C4-2B (cell line): ENCODE data around the gene MAGI2.

Source experiments
- H3K27ac ChIP-seq: fragments of 450-650 bp; 2 replicates; pipeline ENCODE4 v1.5.1; 2017
- ZFX ChIP-seq: fragments of 450-650 bp; IDR thresholded peaks from 2 replicates; pipeline ENCODE4 v1.6.1; 2017
- TF ChIP-seq, protein P1 (sequence below): fragments of 450-650 bp; conservative IDR thresholded peaks from 2 replicates; pipeline ENCODE4 v1.5.1; 2017; ENCODE audit warnings: mild to moderate bottlenecking

MAGI2 gene

DNA sequence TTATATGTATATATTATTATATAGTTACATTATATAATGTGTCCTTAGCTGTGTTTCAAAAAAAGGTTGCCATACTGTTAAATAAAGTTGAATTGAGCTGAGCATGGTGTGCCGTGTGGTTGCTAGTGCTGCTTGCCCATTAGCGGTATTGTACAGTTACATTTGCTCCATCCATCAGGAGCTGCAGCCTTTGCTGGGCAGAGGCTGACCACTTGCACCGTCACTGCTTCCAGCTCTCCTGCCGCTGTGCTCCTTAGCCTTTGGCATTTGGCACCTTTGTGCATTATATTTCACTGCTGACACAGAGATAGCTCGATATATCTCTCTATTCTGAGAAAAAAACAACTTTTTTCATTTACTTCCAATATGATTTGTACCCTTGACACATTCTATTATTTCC lies 1282.7 kb downstream of the MAGI2 start:
- no peak overlapping the region for H3K27ac ChIP-seq
- TF ChIP-seq ZFX = no peak
- TF ChIP-seq, protein P1, sequence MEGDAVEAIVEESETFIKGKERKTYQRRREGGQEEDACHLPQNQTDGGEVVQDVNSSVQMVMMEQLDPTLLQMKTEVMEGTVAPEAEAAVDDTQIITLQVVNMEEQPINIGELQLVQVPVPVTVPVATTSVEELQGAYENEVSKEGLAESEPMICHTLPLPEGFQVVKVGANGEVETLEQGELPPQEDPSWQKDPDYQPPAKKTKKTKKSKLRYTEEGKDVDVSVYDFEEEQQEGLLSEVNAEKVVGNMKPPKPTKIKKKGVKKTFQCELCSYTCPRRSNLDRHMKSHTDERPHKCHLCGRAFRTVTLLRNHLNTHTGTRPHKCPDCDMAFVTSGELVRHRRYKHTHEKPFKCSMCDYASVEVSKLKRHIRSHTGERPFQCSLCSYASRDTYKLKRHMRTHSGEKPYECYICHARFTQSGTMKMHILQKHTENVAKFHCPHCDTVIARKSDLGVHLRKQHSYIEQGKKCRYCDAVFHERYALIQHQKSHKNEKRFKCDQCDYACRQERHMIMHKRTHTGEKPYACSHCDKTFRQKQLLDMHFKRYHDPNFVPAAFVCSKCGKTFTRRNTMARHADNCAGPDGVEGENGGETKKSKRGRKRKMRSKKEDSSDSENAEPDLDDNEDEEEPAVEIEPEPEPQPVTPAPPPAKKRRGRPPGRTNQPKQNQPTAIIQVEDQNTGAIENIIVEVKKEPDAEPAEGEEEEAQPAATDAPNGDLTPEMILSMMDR = no peak

GRCh38 chr7:78169992-78170391 lies 1283.5 kb downstream of the MAGI2 start:
- TF ChIP-seq, protein P1 = no peak
- no peak for TF ChIP-seq ZFX
- no peak overlapping the region for H3K27ac ChIP-seq

GRCh38 chr7:78168865-78169264 lies 1284.6 kb downstream of the MAGI2 start:
- H3K27ac ChIP-seq = no peak overlapping the region
- TF ChIP-seq, protein P1 = no peak
- no peak for TF ChIP-seq ZFX

DNA sequence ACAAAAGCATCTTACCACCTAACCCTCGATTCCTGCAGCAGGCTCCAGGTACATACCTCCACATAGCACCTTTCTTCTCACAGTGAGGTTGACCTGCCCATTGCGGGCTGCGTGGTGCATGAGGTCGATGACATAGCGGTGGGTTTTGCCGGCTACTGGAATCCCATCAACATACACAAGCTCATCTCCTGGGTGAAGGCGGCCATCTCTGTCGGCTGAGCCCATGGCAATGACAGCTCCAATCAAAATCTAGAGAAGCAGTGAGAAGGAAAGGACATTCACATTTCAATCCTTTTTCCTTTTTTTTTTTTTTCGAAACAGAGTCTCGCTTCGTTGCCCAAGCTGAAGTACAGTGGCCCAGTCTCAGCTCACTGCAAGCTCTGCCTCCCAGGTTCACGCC lies 1285.6 kb downstream of the MAGI2 start:
- TF ChIP-seq ZFX = no peak
- TF ChIP-seq, protein P1 = no peak
- H3K27ac ChIP-seq = no peak overlapping the region

DNA sequence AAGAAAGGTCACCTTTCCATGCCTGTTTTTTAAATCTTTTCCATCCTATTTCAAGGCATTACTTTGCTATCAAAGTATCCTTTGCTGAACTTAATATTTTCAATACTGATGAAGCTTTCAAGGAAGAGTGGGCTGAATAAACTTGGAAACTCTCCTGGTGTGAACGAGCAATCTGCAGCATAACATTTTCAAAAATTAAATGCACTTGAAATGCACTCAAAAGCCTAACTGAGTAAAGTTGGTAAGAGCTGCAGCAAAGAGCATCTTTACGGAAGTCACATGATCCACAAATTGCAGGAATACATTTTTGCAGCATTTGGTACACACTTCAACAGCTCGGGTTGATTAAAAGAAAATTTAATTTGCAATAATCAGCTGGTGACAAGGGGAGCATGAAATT lies 1287.6 kb downstream of the MAGI2 start:
- no peak for TF ChIP-seq ZFX
- TF ChIP-seq, protein P1 = no peak
- H3K27ac ChIP-seq = no peak overlapping the region

DNA sequence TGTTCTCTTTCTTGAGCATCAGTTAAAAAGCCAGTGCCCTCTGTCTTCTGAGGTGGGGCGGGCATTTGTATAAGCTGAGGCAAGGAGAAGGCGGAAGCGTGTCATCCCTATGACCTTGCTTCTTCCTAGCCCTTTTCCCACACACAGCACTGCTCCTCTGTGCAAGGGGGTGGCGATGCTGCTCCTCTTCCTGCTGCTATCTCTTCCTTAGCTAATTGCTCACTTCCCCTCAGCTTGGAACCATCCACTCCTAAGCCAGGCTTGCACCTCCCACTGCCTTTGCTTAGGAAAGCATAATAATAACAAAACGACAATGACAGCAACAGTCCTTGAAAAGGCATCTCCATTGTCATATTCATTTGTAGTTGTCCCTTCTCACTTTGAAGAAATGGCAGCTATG lies 1288.0 kb downstream of the MAGI2 start:
- TF ChIP-seq, protein P1 = no peak
- H3K27ac ChIP-seq = no peak overlapping the region

DNA sequence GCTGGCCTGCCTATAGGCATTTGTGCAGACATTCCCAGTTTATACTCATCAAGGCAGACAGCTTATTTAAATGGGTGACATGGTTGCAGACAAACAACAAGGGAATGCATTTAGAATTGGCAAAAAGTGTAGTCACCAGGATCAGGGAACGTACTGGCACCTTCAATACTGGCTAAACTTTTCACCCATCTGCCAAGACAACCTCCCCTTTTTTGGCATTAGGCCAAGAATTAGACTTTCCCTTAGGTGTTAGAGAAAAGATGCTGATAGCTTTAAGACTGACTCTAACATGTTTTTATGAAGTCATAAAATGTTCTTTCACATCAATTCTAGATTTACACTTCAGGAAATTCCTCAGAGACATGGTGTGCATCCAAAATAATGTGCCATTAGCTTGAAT lies 1289.0 kb downstream of the MAGI2 start:
- no peak overlapping the region for H3K27ac ChIP-seq
- TF ChIP-seq, protein P1 = no peak
- no peak for TF ChIP-seq ZFX
